GM21528 (cell line): ENCODE results near the gene ZEB2.
A peak's percentile ranks its signal among the peaks of the same experiment; 100 is the strongest.

Experiments
- ATAC-seq: cut with Tn5 transposase; IDR thresholded peaks from one replicate; pipeline ENCODE4 v1.9.1; 2021; ENCODE audit warnings: mild to moderate bottlenecking, moderate library complexity; ENCODE audit not compliant: unreplicated experiment, low FRiP score

Gene ZEB2

GRCh38 chr2:144455987-144456386 is 63.9 kb downstream of the ZEB2 start:
- no peak for ATAC-seq

GRCh38 chr2:144454466-144455287 is 65.2 kb downstream of the ZEB2 start:
- peak; percentile 60 for ATAC-seq

GRCh38 chr2:144453486-144454158 is 66.3 kb downstream of the ZEB2 start:
- no peak for ATAC-seq

GRCh38 chr2:144452989-144453336 is 67.0 kb downstream of the ZEB2 start:
- ATAC-seq, result no peak

GRCh38 chr2:144452169-144452988 is 67.5 kb downstream of the ZEB2 start:
- no peak for ATAC-seq

GRCh38 chr2:144451443-144451842 is 68.5 kb downstream of the ZEB2 start:
- no peak for ATAC-seq

- ATAC-seq, result peak; percentile 64
Observed at GRCh38 chr2:144449028-144449406, 70.9 kb downstream of the ZEB2 start.

GRCh38 chr2:144448389-144449027 is 71.4 kb downstream of the ZEB2 start:
- peak; percentile 14 for ATAC-seq

- no peak for ATAC-seq
Observed at GRCh38 chr2:144447535-144447934, 72.4 kb downstream of the ZEB2 start.

GRCh38 chr2:144446136-144446535 is 73.8 kb downstream of the ZEB2 start:
- ATAC-seq, result no peak

GRCh38 chr2:144445196-144445595 is 74.7 kb downstream of the ZEB2 start:
- ATAC-seq, result no peak

GRCh38 chr2:144443837-144444817 is 75.8 kb downstream of the ZEB2 start:
- no peak for ATAC-seq

GRCh38 chr2:144441711-144442141 is 78.2 kb downstream of the ZEB2 start:
- ATAC-seq, result no peak

- no peak for ATAC-seq
Observed at GRCh38 chr2:144439993-144440392, 79.9 kb downstream of the ZEB2 start.

- no peak for ATAC-seq
Observed at GRCh38 chr2:144438801-144439631, 80.9 kb downstream of the ZEB2 start.

GRCh38 chr2:144437636-144438035 is 82.3 kb downstream of the ZEB2 start:
- no peak for ATAC-seq

GRCh38 chr2:144434425-144435222 is 85.3 kb downstream of the ZEB2 start:
- no peak for ATAC-seq

GRCh38 chr2:144432921-144433320 is 87.0 kb downstream of the ZEB2 start:
- ATAC-seq, result no peak
